Measurements from ENCODE around the gene RPH3AL. TPM values are rescaled to one million over a fixed set of nuclear protein-coding genes. Genes with fewer than 3 reads are reported as not detected.

RPH3AL gene
- total RNA-seq, 4 donors from 2014 or later: 24.3 to 90.5 (median 47.2) TPM

GRCh38 chr17:249236-249993, 103.2 kb downstream of the RPH3AL start:
- H3K4me1 ChIP-seq: peaks cover 0 to 8% (median 3%) of the 10 kb centered on the region in 4 donors
- H3K4me3 ChIP-seq: no peak overlapping the region
- 92 to 98% methylated on average over 12 to 24 of the region's 24 CpGs for WGBS, 2 donors (ENCODE audit: low coverage in 1 of 2)
- H3K27ac ChIP-seq: no peak overlapping the region
- in situ Hi-C loops (cut with MboI; ENCODE audit: low pct_ligation_motif_present in 1 of 4, low pct_unique_long_range_greater_than_20kb in 1 of 4, low sequenced_read_pairs in 3 of 4): no loop called here
- TF ChIP-seq POLR2AphosphoS5 (IDR thresholded peaks at IDR 0.05) (no peak), POLR2A (IDR thresholded peaks at IDR 0.05) (no peak), CTCF (IDR thresholded peaks at IDR 0.05) (no peak)
- peak; percentile 1 for DNase-seq
- intact Hi-C loops (cut with DNase I; ENCODE audit: low total_unique reads): loop anchor here (2.0 kb wide), 1 partner anchor 59 kb away; no protein-coding TSS in a partner anchor
- H3K27me3 ChIP-seq: no peaks in the 10 kb centered on the region
- H3K9me3 ChIP-seq: no peaks in the 10 kb centered on the region
- no peaks in the 10 kb centered on the region for H3K36me3 ChIP-seq

GRCh38 chr17:248337-249235, 104.0 kb downstream of the RPH3AL start:
- H3K27me3 ChIP-seq: no peaks in the 10 kb centered on the region
- H3K27ac ChIP-seq: no peak overlapping the region
- peaks cover 0 to 8% (median 3%) of the 10 kb centered on the region in 4 donors for H3K4me1 ChIP-seq
- 80 to 83% methylated on average over 2 to 9 of the region's 9 CpGs for WGBS, 2 donors (ENCODE audit: low coverage in 1 of 2)
- no peaks in the 10 kb centered on the region for H3K9me3 ChIP-seq
- H3K36me3 ChIP-seq: no peaks in the 10 kb centered on the region
- H3K4me3 ChIP-seq: no peak overlapping the region
- DNase-seq: peak; percentile 5
- in situ Hi-C loops (cut with MboI; ENCODE audit: low pct_ligation_motif_present in 1 of 4, low pct_unique_long_range_greater_than_20kb in 1 of 4, low sequenced_read_pairs in 3 of 4): no loop called here
- no peak for TF ChIP-seq CTCF (IDR thresholded peaks at IDR 0.05)
- no peak for TF ChIP-seq EP300 (IDR thresholded peaks at IDR 0.05; ENCODE audit: low read depth)
- TF ChIP-seq POLR2AphosphoS5 (IDR thresholded peaks at IDR 0.05): no peak
- no peak for TF ChIP-seq POLR2A (IDR thresholded peaks at IDR 0.05)
- intact Hi-C loops (cut with DNase I; ENCODE audit: low total_unique reads): loop anchor here (2.0 kb wide), 1 partner anchor 58 kb away; no protein-coding TSS in a partner anchor

- Histone ChIP-seq H3K36me3 (no peaks in the 10 kb centered on the region), H3K27ac (no peak overlapping the region), H3K4me1 (peaks cover 0 to 8% (median 3%) of the 10 kb centered on the region in 4 donors), H3K9me3 (no peaks in the 10 kb centered on the region), H3K27me3 (no peaks in the 10 kb centered on the region), H3K4me3 (no peak overlapping the region)
- in situ Hi-C loops (cut with MboI; ENCODE audit: low pct_ligation_motif_present in 1 of 4, low pct_unique_long_range_greater_than_20kb in 1 of 4, low sequenced_read_pairs in 3 of 4): no loop called here
- no peak for TF ChIP-seq EP300 (IDR thresholded peaks at IDR 0.05; ENCODE audit: low read depth)
- TF ChIP-seq CTCF (IDR thresholded peaks at IDR 0.05): no peak
- peak; percentile 7 for DNase-seq
- 66% methylated on average over 8 of the region's 8 CpGs; no CpG with 5 or more reads in 1 of the 2 donors for WGBS, 2 donors (ENCODE audit: low coverage in 1 of 2)
- intact Hi-C loops (cut with DNase I; ENCODE audit: low total_unique reads): loop anchor here (2.0 kb wide), 1 partner anchor 57 kb away; no protein-coding TSS in a partner anchor
Measured at GRCh38 chr17:247767-248166, 104.8 kb downstream of the RPH3AL start.

- peak; percentile 6 for DNase-seq
- H3K4me1 ChIP-seq: peaks cover 0 to 8% (median 3%) of the 10 kb centered on the region in 4 donors
- no peak overlapping the region for H3K4me3 ChIP-seq
- in situ Hi-C loops (cut with MboI; ENCODE audit: low pct_ligation_motif_present in 1 of 4, low pct_unique_long_range_greater_than_20kb in 1 of 4, low sequenced_read_pairs in 3 of 4) (no loop called here), intact Hi-C loops (cut with DNase I; ENCODE audit: low total_unique reads) (no loop called here)
- 77 to 85% methylated on average over 4 to 15 of the region's 23 CpGs for WGBS, 2 donors (ENCODE audit: low coverage in 1 of 2)
- TF ChIP-seq CTCF (IDR thresholded peaks at IDR 0.05) (no peak), EP300 (IDR thresholded peaks at IDR 0.05; ENCODE audit: low read depth) (no peak)
- no peaks in the 10 kb centered on the region for H3K9me3 ChIP-seq
- H3K27ac ChIP-seq: no peak overlapping the region
- H3K36me3 ChIP-seq: no peaks in the 10 kb centered on the region
- no peaks in the 10 kb centered on the region for H3K27me3 ChIP-seq
Measured at GRCh38 chr17:246851-247421, 105.7 kb downstream of the RPH3AL start.

Data from transverse colon (tissue), 4 donors.